Spleen (tissue), 11 donors: ENCODE data around the gene IL1RAPL2. TPM values are rescaled to one million over a fixed set of nuclear protein-coding genes. Genes with fewer than 3 reads are reported as not detected.

Experiments used
- DNase-seq: peaks from one replicate; pipeline ENCODE4 v3.0.0-alpha.2; 2020
- H3K27ac ChIP-seq, 8 donors: fragments of 200-600 bp; sonication (generic) in 7 of 8; 1 replicate in 4 of 8; 2 replicates in 4 of 8; pipeline versions ENCODE4 v1.5.0 to v1.8.0; 2016 to 2021; ENCODE audit warnings: inconsistent platforms in 4 of 8, mild to moderate bottlenecking in 4 of 8, moderate library complexity in 1 of 8
- H3K27me3 ChIP-seq, 7 donors: fragments of 200-600 bp; sonication (generic) in 6 of 7; replicated peaks in 1 of 7; 1 replicate in 4 of 7; 2 replicates in 3 of 7; pipeline versions ENCODE4 v1.5.0 to v1.8.0; 2016 to 2021; ENCODE audit warnings: inconsistent platforms in 3 of 7, mild to moderate bottlenecking in 1 of 7
- H3K36me3 ChIP-seq, 6 donors: fragments of 200-600 bp; sonication (generic) in 5 of 6; 1 replicate in 4 of 6; 2 replicates in 2 of 6; pipeline versions ENCODE4 v1.5.0 to v1.8.0; 2016 to 2021; ENCODE audit warnings: inconsistent platforms in 2 of 6
- H3K4me1 ChIP-seq, 6 donors: fragments of 200-600 bp; sonication (generic) in 5 of 6; 1 replicate in 3 of 6; 2 replicates in 3 of 6; pipeline versions ENCODE4 v1.5.0 to v1.8.0; 2016 to 2021; ENCODE audit warnings: inconsistent platforms in 3 of 6
- H3K4me3 ChIP-seq, 8 donors: fragments of 200-600 bp; sonication (generic) in 7 of 8; 1 replicate in 4 of 8; 2 replicates in 4 of 8; pipeline versions ENCODE4 v1.5.0 to v1.8.0; 2016 to 2021; ENCODE audit warnings: inconsistent platforms in 4 of 8, mild to moderate bottlenecking in 4 of 8, moderate library complexity in 2 of 8
- H3K9me3 ChIP-seq, 8 donors: fragments of 200-600 bp; sonication (generic) in 7 of 8; 1 replicate in 4 of 8; 2 replicates in 4 of 8; pipeline versions ENCODE4 v1.5.0 to v1.8.0; 2016 to 2021; ENCODE audit warnings: inconsistent platforms in 4 of 8
- POLR2A ChIP-seq, 3 donors: fragments of 450-650 bp; IDR thresholded peaks; one replicate each; pipeline ENCODE4 v1.5.1; 2017; ENCODE audit warnings: antibody characterized with exemption in 3 of 3, mild to moderate bottlenecking in 1 of 3
- POLR2AphosphoS5 ChIP-seq, 3 donors: sonication (generic); formaldehyde crosslinking; IDR thresholded peaks; one replicate each; pipeline ENCODE4 v1.5.1; 2017; ENCODE audit warnings: antibody characterized with exemption in 3 of 3
- WGBS, 5 donors: extraction: QIAGEN DNeasy Blood & Tissue Kit in 3 of 5; methylation state at CpG; one replicate each; pipeline versions ENCODE4 v1.1.5 to v1.1.7; 2013 to 2018; 5-methylcytosine and 5-hydroxymethylcytosine counted together
- intact Hi-C: fragments of 100-400 bp; cut with DNase I; formaldehyde crosslinking; loops from one replicate; pipeline ENCODE4 v1.15.0; 2023; ENCODE audit warnings: low total_unique reads
- polyA plus RNA-seq, 3 donors: library from polyadenylated mRNA; stranded (reverse); fragments of 200-250 nt; gene quantifications; one replicate each; pipeline ENCODE4 v1.2.1, GENCODE V29; 2013
- total RNA-seq, 7 donors: library from RNA; depleted of rRNA in 3 of 7; stranded (reverse); fragments of >200 nt in 3 of 7; fragmentation: NEBNext Ultra II Directional in 4 of 7; extraction: Animal tissue kit (Norgen Biotek cat#: 25700) in 4 of 7; gene quantifications; one replicate each; pipeline versions ENCODE4 v1.1.0 to v1.2.1, GENCODE V29; 2016 to 2021
- TF ChIP-seq, protein P1 (sequence below), 11 experiments: fragments of 200-600 bp in 7 of 11; fragments of 450-650 bp in 4 of 11; sonication (generic) in 4 of 11; IDR thresholded peaks in 8 of 11; conservative IDR thresholded peaks in 3 of 11; 1 replicate in 7 of 11; 2 replicates in 4 of 11; pipeline versions ENCODE4 v1.4.0 to v1.8.0; 2016 to 2021; ENCODE audit warnings: antibody characterized with exemption in 11 of 11, inconsistent platforms in 4 of 11, mild to moderate bottlenecking in 1 of 11
- donor health status: healthy with polysubstance abuse.
- donor health status: DM: no; HTN: no; CAD: no; lungs with moderate emphysema.
- donor health status: DM: no; HTN: no; CAD: no.
- donor health status: Bipolar disorder and iron deficiency.
- donor health status: healthy.
- donor health status: DM: no; HTN: no; CAD: no.
- donor health status: DM: yes; HTN: yes; CAD: no.

The IL1RAPL2 gene
- total and polyA plus RNA-seq, 10 donors = not detected

DNA sequence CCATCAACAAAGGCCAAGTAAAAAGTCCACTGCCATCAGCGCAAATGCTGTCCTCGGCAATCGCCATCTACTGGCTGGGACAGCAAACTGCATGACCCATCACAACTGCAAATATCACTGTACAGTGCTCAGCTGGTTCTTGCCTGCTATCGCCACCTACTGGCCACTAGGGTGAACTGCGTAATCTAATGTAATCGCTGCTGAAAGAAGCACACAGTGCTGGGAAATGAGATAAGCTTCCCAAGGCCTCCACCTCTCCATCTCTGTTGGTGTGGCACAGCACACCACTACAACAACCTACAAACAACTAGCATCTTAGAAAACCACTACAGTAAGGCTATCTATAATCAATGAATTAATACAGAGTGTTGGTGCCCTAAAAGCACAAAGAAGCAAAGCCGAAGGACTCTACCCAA lies 356.2 kb downstream of the IL1RAPL2 start:
- Histone ChIP-seq H3K27ac (no peak overlapping the region), H3K4me3 (no peak overlapping the region), H3K9me3 (no peaks in the 10 kb centered on the region), H3K27me3 (peaks cover 0 to 7% (median 0%) of the 10 kb centered on the region in 7 donors), H3K4me1 (no peaks in the 10 kb centered on the region), H3K36me3 (no peaks in the 10 kb centered on the region)
- peak; percentile 77 for DNase-seq
- TF ChIP-seq, protein P1, sequence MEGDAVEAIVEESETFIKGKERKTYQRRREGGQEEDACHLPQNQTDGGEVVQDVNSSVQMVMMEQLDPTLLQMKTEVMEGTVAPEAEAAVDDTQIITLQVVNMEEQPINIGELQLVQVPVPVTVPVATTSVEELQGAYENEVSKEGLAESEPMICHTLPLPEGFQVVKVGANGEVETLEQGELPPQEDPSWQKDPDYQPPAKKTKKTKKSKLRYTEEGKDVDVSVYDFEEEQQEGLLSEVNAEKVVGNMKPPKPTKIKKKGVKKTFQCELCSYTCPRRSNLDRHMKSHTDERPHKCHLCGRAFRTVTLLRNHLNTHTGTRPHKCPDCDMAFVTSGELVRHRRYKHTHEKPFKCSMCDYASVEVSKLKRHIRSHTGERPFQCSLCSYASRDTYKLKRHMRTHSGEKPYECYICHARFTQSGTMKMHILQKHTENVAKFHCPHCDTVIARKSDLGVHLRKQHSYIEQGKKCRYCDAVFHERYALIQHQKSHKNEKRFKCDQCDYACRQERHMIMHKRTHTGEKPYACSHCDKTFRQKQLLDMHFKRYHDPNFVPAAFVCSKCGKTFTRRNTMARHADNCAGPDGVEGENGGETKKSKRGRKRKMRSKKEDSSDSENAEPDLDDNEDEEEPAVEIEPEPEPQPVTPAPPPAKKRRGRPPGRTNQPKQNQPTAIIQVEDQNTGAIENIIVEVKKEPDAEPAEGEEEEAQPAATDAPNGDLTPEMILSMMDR (IDR thresholded peaks at IDR 0.05 in 8 of 11, conservative IDR thresholded peaks at IDR 0.05 in 3 of 11) = peak; percentile 65 to 94 (median 82)
- TF ChIP-seq POLR2A (IDR thresholded peaks at IDR 0.05) (no peak), POLR2AphosphoS5 (IDR thresholded peaks at IDR 0.05) (no peak)
- 13 to 19% (median 18%) methylated on average over 5 to 7 of the region's 7 CpGs for WGBS, 5 donors
- intact Hi-C loops = no loop called here

DNA sequence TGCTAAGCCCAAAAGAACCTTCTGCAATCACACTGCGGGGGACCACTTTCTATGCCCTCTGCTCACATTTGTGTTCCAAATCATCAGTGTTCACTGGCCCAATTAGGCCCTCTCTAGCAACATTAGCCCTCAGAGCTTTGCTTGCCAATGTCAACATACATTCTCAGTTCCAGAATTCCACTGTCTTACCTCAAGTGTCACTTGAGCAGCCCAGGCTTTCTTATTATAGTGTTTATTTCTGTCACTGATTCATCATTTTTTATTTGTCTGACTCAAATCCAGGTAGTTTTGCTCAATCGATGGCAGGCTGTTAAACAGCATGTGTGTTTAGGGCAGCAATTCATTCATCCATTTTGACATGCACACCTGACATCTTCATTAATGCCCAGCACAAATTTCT lies 363.3 kb downstream of the IL1RAPL2 start:
- intact Hi-C loops = no loop called here
- no peaks in the 10 kb centered on the region for H3K4me1 ChIP-seq
- H3K27ac ChIP-seq = no peak overlapping the region
- H3K27me3 ChIP-seq = peaks cover 0 to 14% (median 0%) of the 10 kb centered on the region in 7 donors
- H3K36me3 ChIP-seq = no peaks in the 10 kb centered on the region
- WGBS, 5 donors = 67 to 94% (median 78%) methylated on average over 2 of the region's 2 CpGs
- H3K4me3 ChIP-seq = no peak overlapping the region
- DNase-seq = no peak
- TF ChIP-seq POLR2A (IDR thresholded peaks at IDR 0.05) (no peak), POLR2AphosphoS5 (IDR thresholded peaks at IDR 0.05) (no peak)
- TF ChIP-seq, protein P1 (IDR thresholded peaks at IDR 0.05 in 8 of 11, conservative IDR thresholded peaks at IDR 0.05 in 3 of 11) = no peak
- no peaks in the 10 kb centered on the region for H3K9me3 ChIP-seq

DNA sequence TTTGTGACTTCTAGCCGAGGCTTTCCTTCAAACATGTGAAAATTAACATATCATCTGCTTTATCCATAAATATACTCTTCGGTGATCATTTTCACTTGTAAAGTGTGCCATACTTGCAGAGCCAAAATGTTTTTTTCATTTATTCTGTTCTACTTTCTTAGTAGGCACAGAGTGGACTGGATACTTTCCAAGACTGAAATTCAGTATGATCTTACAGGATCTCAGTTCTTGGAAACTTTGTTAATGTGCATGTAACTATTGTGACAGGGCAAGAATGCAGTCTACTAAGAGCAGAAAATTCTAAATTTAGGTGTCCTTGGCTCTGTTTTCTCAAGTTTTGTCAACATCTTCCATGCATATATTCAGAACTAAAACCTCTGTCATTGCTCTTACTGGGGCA lies 369.6 kb downstream of the IL1RAPL2 start:
- H3K9me3 ChIP-seq = no peaks in the 10 kb centered on the region
- H3K27me3 ChIP-seq = peaks cover 0 to 4% (median 0%) of the 10 kb centered on the region in 7 donors
- H3K4me3 ChIP-seq = no peak overlapping the region
- no peak for TF ChIP-seq POLR2AphosphoS5 (IDR thresholded peaks at IDR 0.05)
- no peak for TF ChIP-seq POLR2A (IDR thresholded peaks at IDR 0.05)
- TF ChIP-seq, protein P1 (IDR thresholded peaks at IDR 0.05 in 8 of 11, conservative IDR thresholded peaks at IDR 0.05 in 3 of 11) = no peak
- intact Hi-C loops = no loop called here
- no peak overlapping the region for H3K27ac ChIP-seq
- no peak for DNase-seq
- no peaks in the 10 kb centered on the region for H3K4me1 ChIP-seq
- 69 to 93% (median 79%) methylated on average over 2 of the region's 2 CpGs for WGBS, 5 donors
- no peaks in the 10 kb centered on the region for H3K36me3 ChIP-seq

DNA sequence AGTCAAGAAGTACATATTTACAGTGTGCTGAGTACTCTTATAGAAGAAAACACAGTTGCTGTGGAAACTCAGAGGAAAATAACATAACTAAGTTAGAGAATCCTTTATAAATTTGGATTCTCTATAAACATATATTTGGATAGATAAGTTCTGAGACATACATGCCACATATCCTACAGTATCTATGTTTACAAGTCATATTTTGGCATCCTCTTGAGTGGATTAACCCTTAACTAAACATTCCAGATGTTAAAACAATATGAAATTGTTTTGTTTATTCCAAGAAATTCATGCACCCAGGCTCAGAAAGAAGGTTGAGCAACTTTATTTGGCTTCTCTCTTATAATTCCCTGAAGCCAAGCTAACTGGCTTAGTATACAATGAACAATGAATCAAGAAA lies 387.3 kb downstream of the IL1RAPL2 start:
- Histone ChIP-seq H3K4me3 (no peak overlapping the region), H3K4me1 (no peaks in the 10 kb centered on the region), H3K27me3 (no peaks in the 10 kb centered on the region), H3K36me3 (no peaks in the 10 kb centered on the region), H3K9me3 (no peaks in the 10 kb centered on the region), H3K27ac (no peak overlapping the region)
- DNase-seq = no peak
- intact Hi-C loops = no loop called here
- TF ChIP-seq POLR2AphosphoS5 (IDR thresholded peaks at IDR 0.05) (no peak), POLR2A (IDR thresholded peaks at IDR 0.05) (no peak)
- TF ChIP-seq, protein P1 (IDR thresholded peaks at IDR 0.05 in 8 of 11, conservative IDR thresholded peaks at IDR 0.05 in 3 of 11) = no peak
